Islet precursor cell (in vitro differentiated cells): ENCODE measurements around the gene FMO3.
A peak's percentile ranks its signal among the peaks of the same experiment; 100 is the strongest.

Source experiments
- DNase-seq: peaks from one replicate; pipeline ENCODE4 v3.0.0-alpha.2; 2018

The FMO3 gene

GRCh38 chr1:171090604-171091003 lies at the start of gene FMO3:
FMO3 (plus strand) TSS chr1:171090905; CDS start chr1:171092659, 1,754 bp downstream.
- no peak for DNase-seq

GRCh38 chr1:171048014-171048413 lies 42.7 kb upstream of the FMO3 start:
- no peak for DNase-seq

GRCh38 chr1:171052977-171053376 lies 37.7 kb upstream of the FMO3 start:
- DNase-seq, result peak; percentile 57

- DNase-seq, result peak; percentile 54
These were observed 34.6 kb upstream of the FMO3 start for GRCh38 chr1:171055966-171056643.

- no peak for DNase-seq
These were observed 29.1 kb upstream of the FMO3 start for GRCh38 chr1:171061425-171062143.

- DNase-seq, result no peak
These were observed 27.8 kb upstream of the FMO3 start for GRCh38 chr1:171062902-171063301.

- no peak for DNase-seq
These were observed 15.7 kb upstream of the FMO3 start for GRCh38 chr1:171075041-171075440.

- no peak for DNase-seq
These were observed 9.4 kb upstream of the FMO3 start for GRCh38 chr1:171081314-171081753.

GRCh38 chr1:171081763-171082201 lies 8.9 kb upstream of the FMO3 start:
- no peak for DNase-seq

GRCh38 chr1:171082606-171083005 lies 8.1 kb upstream of the FMO3 start:
- no peak for DNase-seq

- DNase-seq, result no peak
These were observed 7.5 kb upstream of the FMO3 start for GRCh38 chr1:171083222-171083621.

- no peak for DNase-seq
These were observed 6.6 kb upstream of the FMO3 start for GRCh38 chr1:171084091-171084490.

GRCh38 chr1:171084870-171085269 lies 5.8 kb upstream of the FMO3 start:
- DNase-seq, result no peak

- DNase-seq, result no peak
These were observed 2.8 kb upstream of the FMO3 start for GRCh38 chr1:171087896-171088295.

GRCh38 chr1:171103862-171104261 lies 13.2 kb downstream of the FMO3 start:
- no peak for DNase-seq

- DNase-seq, result no peak
These were observed 16.7 kb downstream of the FMO3 start for GRCh38 chr1:171107262-171107940.

- DNase-seq, result no peak
These were observed 17.3 kb downstream of the FMO3 start for GRCh38 chr1:171107969-171108368.

GRCh38 chr1:171109966-171110365 lies 19.3 kb downstream of the FMO3 start:
- DNase-seq, result no peak

GRCh38 chr1:171110621-171111326 lies 20.1 kb downstream of the FMO3 start:
- DNase-seq, result no peak

GRCh38 chr1:171112119-171112518 lies 21.4 kb downstream of the FMO3 start:
- no peak for DNase-seq

- DNase-seq, result no peak
These were observed 22.7 kb downstream of the FMO3 start for GRCh38 chr1:171113382-171113781.

GRCh38 chr1:171115280-171115897 lies 24.7 kb downstream of the FMO3 start:
- DNase-seq, result no peak

- DNase-seq, result no peak
These were observed 26.0 kb downstream of the FMO3 start for GRCh38 chr1:171116676-171117075.
